ENCODE data around the gene RPL36.

- TF ChIP-seq CTCF (conservative IDR thresholded peaks at IDR 0.05; ENCODE audit: low read length) (no peak), EZH2phosphoT487 (IDR thresholded peaks at IDR 0.05; ENCODE audit: borderline replicate concordance) (no peak)
These were observed 28.0 kb downstream of the RPL36 start for GRCh38 chr19:5718037-5718578.

All from Loucy (cell line).